ENCODE data around the gene TMEM204.
"Not testable (repeated sequence)": the region's sequence is repeated elsewhere in the genome, so short reads cannot be mapped to it uniquely, and the experiment has no call there.

Gene TMEM204

GRCh38 chr16:1561836-1562235 is 28.4 kb downstream of the TMEM204 start:
- DNase-seq = no peak

DNA sequence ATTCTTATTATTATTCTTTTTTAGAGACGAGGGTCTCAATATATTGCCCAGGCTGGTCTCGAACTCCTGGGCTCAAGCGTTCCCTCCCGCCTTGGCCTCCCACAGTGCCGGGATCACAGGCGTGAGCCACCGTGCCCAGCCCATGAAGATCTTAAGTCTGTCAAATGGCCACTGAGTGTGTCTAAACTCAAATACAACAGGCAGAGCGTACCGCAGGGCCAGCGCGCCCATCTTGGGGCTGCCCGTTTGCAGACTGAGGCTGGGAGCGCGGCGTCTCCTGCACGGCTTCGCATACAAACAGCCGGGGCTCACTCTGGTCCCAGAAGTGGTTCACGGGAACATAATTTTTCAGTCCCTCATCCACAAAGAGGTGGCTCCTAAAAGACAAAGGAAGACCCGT is 30.3 kb downstream of the TMEM204 start:
- DNase-seq = no peak

DNA sequence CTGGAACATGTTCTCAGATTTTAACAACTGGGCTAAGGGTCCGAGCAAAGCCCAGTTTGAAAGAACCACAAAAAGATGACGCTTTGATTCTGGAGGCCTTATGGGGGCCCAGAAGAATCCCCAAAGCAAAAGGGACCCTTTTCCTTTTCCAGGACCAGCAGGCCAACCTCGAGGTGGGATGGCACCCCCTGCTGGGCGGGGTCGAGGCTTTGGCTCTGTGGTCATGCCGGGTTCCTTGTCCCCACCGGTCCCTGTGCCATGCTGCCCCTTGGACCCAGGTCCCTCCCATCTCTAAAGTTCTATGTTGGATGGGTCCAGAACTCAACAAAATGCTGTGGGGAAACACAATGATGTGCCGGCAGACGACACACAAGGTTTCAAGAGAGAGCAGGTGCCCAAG is 30.9 kb downstream of the TMEM204 start:
- DNase-seq = no peak

- DNase-seq = no peak
These were observed 31.8 kb downstream of the TMEM204 start for GRCh38 chr16:1565083-1565805.

DNA sequence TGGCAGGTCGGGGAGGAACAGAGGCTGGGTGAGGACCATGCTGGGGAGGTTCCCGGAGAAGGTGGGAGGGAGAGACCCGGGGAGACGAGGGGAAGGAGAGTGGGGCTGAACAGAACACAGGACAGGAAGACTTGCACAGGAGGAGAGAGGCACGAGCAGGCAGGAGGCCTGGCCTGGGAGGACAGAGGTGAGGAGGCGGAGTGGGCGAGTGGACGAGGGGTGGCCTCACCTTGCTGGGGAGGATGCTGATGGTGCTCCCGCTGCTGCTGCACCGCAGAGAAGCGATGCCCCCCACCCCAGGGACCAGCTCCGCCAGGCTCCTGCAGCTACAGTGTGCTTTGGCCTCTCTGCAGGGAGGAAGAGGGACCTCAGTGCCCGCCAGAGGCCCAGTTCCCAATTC is 34.5 kb downstream of the TMEM204 start:
- DNase-seq = no peak

- DNase-seq = no peak
These were observed 37.7 kb downstream of the TMEM204 start for GRCh38 chr16:1571012-1571671.

DNA sequence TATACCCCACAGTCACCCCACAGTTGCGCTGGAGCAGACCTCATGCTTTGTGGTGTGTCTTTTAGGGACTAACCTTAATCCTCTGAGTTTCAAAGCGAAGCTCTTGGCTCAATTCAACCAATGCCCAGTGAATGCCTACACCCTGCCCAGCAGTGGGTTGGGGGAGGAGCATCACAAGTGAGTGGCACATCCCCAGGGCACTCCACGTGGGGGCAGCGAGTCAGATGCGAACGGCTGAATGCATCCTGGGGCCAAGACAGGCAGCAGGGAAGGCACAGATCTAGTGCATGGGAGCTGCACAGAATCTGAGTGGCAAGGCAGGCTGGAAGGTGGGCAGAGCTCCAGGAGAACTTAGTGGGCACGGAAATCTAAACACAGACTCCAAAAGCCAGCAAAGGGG is 39.2 kb downstream of the TMEM204 start:
- no peak for DNase-seq

GRCh38 chr16:1573301-1573700 is 39.8 kb downstream of the TMEM204 start:
- DNase-seq = no peak

- DNase-seq = no peak
These were observed 42.1 kb downstream of the TMEM204 start for GRCh38 chr16:1575578-1575977.

GRCh38 chr16:1579214-1579613 is 45.7 kb downstream of the TMEM204 start:
- DNase-seq = no peak

DNA sequence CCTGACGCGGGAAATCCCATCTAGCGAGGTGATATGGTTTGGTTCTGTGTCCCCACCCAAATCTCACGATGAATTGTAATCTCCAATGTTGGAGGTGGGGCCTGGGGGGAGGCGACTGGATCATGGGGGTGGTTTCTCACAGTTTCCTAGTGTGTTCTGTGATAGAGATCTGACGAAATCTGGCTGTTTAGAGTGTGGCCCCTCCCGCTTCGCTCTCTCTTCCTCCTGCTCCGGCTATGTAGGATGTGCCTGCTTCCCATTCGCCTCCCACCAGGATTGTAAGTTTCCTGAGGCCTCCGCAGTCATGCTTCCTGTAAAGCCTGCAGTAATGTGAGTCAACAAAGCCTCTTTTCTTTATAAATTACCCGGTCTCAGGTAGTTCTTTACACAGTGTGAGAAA is 46.8 kb downstream of the TMEM204 start:
- DNase-seq = no peak

DNA sequence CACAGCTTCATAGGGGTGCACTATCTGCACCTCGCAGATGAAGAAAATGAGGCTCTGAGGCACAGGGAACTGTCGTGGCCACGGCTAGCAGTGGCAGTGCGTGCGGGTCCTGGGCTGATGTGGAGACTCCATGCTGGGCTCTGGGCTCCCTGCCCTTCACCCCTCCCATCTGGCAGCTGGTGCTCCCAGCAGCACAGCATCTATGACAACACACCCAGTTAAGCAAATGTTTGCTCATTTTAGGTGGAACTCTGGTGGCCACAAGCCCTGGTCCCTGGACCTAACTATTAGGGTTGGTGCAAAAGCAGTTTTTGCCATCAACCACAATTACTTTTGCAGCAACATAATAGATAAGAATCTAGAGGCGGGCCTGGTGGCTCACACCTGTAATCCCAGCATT is 47.5 kb downstream of the TMEM204 start:
- DNase-seq = no peak

DNA sequence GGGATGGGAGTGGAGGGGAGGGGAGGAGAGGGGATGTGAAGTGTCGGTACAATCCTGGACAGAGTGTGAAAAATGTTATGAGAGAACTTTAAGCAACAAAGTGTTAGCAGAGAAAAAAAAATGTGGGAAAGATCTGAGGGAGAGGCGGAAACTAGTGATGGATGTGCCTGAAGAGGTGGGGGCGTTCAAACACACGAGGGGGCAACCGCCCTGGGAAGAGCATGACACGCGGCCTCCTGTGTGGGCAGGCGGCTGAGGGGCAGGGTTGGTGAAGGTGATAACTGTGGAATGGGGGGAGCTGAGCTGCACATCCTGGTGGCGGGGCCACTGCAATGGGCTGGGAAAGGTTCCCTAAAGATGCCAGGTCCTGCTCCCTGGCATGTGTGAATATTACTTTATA is 48.3 kb downstream of the TMEM204 start:
- DNase-seq = no peak

GRCh38 chr16:1583180-1583579 is 49.7 kb downstream of the TMEM204 start:
- no peak for DNase-seq

- DNase-seq = no peak
These were observed 51.5 kb downstream of the TMEM204 start for GRCh38 chr16:1584926-1585484.

- DNase-seq = no peak
These were observed 56.9 kb downstream of the TMEM204 start for GRCh38 chr16:1590366-1590765.

GRCh38 chr16:1590930-1591705 is 57.7 kb downstream of the TMEM204 start:
- DNase-seq = no peak

DNA sequence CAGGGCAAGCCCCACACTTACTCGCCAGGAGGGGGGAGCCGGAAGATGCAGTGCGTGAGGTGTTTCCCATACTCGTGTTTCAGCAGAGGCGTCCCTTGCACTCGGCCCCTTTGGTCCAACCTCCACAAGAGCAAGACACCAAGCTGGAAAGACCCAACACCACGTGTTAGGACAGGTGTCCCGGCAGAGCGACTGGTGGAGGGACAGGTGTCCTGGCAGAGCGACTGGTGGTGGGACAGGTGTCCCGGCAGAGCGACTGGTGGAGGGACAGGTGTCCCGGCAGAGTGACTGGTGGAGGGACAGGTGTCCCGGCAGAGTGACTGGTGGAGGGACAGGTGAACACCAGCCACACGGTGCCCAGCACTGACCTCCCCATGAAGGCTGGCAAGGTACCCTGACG is 59.0 kb downstream of the TMEM204 start:
- no peak for DNase-seq

DNA sequence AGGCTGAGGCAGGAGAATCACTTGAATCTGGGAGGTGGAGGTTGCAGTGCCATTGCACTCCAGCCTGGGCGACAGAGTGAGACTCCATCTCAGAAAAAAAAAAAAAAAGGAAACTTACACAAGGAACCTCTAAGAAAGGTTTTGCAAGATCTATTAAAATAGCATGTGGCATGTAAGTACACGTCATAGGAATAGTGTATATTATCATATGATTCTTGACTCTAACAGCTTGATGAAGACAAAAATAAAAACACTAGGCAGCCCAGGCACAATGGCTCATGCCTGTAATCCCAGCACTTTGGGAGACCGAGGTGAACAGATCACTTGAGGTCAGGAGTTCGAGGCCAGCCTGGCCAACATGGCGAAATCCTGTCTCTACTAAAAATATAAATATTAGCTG is 62.0 kb downstream of the TMEM204 start:
- DNase-seq = not testable (repeated sequence)

- DNase-seq = no peak
These were observed 63.0 kb downstream of the TMEM204 start for GRCh38 chr16:1596516-1596915.

GRCh38 chr16:1597154-1597553 is 63.7 kb downstream of the TMEM204 start:
- DNase-seq = no peak

GRCh38 chr16:1601031-1601430 is 67.6 kb downstream of the TMEM204 start:
- DNase-seq = no peak

GRCh38 chr16:1601489-1601888 is 68.0 kb downstream of the TMEM204 start:
- DNase-seq = no peak

DNA sequence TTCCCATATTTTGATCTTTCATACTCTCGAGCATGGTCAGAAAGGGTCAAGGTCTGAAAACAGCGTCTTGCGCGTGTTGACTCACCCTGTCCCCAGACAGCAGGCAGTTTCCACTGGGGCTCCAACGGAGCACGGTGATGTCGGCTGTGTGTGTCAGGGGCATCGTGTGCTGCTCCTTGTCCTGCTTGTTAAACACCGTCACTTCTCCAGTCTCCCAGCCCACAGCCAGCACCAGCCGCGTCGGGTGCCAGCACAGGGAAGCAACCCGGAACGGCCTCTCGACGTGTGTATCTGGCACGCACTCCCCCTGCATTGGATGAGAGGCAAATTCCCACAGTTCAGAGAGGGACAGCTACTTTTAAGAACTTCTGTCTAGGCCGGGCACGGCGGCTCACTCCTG is 68.8 kb downstream of the TMEM204 start:
- DNase-seq = no peak
